Activated gamma-delta T cell (primary cell): ENCODE data around the gene TLL1.

ENCODE experiments used
- DNase-seq: peaks from one replicate; lab custom pipeline; 2025; lab: John Stamatoyannopoulos, UW

The TLL1 gene

DNA sequence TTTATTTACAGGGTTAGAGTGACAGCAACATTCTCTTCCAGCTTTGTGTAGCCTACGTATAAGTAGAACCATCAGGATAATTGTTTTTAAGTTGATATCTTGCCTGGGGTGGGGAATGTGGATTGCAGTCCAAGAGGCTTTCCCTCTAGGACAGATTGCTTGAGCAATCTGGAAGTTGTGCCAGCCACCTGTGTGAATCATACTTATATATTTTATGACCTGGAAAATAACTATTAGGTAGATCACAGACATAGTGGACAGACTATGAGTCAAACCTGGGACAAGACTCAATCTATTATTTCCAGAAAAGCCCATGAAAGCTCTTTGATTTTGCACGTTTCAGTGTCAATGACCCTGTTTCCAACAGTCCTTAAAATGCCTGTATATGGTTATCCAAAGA lies 98.9 kb downstream of the TLL1 start:
- no peak for DNase-seq

GRCh38 chr4:165972747-165973146 lies 99.7 kb downstream of the TLL1 start:
- no peak for DNase-seq

GRCh38 chr4:165982934-165983333 lies 109.9 kb downstream of the TLL1 start:
- DNase-seq: no peak

DNA sequence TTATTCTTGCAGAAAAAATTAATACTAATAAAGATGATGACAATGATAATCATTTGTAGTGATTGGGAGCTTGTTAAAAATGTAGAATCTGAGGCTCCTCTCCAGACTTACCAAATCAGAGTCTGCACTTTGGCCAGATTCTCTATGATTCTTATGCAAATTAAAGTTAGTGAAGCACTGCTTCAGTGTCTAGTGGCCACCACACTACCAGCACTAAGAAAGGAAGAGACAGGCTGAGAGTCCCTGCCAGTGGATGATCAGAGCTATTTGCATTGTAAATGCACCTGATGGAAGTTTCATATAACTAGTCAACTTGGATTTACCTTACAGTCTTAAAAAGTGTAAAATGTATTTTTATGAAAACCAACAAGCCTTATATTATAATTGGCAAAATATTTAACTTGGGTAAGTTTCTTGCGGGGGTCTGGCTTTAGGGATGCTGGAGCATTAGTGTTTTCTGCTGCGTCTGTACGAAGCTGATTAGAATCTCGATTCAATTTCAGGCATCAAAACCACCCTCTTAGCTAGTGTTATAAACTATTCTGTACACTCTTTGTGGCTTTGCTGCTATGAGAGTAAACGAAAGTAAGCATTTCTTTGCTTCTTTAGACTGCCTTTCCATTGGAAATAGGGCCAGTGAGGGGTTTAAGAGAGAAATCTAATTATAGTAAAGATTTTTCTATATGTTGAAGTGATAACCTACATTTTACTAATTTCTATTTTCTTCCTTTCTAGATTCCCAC lies 114.1 kb downstream of the TLL1 start:
- no peak for DNase-seq

DNA sequence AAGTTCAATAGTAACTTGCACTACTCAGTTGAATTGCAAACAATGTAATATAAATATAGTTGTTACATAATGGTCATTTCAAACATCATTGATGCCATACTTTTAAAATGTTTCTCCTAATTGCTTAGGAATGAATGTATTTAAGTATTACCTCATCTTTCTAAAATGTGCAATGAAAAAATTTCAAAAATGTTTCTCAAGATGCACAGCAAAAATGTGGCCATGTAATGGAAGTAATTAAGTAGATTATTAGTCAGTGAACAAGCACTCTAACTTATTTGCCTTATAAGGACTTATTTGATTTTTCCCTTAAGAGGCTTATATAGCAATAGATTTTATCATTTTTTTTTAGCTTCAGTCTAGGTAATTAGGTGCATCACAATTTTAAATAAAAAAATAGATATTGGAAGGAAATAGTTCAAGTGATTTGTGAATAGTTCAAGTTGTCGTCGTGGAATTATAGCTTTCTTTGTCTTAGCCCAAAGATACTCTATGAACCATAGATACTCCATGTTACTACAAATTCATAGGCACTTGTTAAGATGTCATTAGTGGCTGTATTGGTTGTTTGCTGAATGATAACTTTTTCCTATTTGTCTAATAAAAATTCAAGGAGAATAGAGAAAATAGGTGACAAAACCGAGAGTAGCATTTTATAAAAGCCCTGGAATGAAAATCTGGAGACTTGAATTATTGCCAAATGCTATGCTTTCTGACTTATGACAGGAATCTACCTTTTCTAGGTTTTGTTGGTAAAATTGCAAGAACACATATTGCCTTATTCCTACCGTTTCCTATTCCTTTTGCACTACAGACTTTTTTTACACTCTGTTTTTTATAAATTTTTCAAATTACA lies 118.5 kb downstream of the TLL1 start:
- DNase-seq: no peak

- DNase-seq: no peak
Measured at GRCh38 chr4:165992283-165992682, 119.2 kb downstream of the TLL1 start.

- DNase-seq: no peak
Measured at GRCh38 chr4:165994701-165995100, 121.7 kb downstream of the TLL1 start.

GRCh38 chr4:166003811-166004210 lies 130.8 kb downstream of the TLL1 start:
- DNase-seq: no peak

GRCh38 chr4:166006217-166006616 lies 133.2 kb downstream of the TLL1 start:
- no peak for DNase-seq

DNA sequence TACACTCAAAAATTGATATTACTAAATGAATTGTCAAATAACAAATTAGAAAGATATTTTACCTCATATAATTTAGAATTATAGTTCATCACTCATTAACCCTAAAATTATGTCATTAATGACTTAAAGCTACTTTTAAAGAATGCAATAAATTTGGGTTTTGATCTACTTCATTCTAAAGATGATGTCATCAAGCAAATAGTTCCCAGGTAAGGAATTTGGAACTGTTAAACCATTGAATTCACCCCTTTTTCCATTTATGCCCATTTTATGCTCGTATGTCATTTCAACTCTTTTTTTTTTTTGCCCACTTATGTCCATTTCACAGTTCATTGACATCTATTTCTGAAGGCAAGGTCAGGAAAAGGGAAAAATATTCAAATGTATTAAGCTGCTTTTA lies 135.5 kb downstream of the TLL1 start:
- no peak for DNase-seq

DNA sequence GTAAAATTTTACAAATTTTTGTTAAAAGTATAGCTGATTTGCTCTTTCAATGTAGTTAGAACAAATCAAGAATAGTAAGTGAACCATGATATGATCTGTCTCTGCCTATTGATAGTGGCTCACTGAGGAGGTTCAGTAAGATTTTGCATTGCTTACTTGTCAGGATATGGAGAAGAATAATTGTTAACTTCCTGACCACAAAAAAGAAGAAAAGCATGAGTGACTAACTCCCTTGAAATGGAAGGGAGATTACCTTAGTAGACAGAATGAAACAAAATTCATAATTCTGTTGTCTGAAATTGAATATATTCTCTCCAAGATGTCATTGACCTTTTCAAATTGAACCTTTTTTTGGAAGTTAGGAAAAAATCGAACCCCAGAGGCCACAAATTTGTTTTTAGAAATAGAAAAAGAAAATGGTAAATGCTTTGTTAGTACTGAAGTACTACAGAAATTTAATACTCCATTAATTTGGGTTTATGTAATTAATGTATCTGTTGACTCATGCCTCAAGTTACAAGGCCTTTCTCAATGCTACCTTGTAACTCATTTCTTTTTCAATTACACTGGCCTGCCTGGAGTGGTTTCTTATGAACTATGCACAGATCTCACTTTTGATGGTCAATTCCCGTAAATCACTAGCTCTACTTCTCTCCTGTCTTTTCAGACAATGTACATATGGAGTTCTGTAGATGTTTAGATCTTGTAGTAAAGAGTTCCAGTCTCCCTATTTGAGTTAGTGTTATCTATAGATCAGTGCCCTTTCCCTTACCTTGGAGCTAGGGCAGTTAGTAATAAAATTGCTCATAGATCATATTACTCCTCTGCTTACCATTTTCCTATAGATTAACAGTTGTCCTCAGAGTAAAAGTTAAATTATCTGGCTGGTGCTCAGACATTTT lies 139.3 kb downstream of the TLL1 start:
- DNase-seq: no peak

DNA sequence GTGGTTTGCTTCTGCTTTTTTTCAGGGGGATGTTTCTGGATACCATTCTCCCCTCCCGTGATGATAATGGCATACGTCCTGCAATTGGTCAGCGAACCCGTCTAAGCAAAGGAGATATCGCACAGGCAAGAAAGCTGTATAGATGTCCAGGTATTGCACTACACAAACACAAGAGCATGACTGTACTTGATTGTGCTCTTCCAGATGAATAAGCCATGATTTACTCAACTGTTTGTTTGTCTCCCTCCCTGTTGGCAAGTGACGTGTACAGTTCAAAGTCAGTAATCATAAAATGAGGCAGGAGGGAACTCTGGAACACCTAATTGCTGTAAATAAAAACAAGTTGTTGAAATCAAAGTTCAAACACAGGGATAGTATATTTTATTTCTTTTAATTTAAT lies 141.4 kb downstream of the TLL1 start:
- DNase-seq: no peak

- no peak for DNase-seq
Measured at GRCh38 chr4:166017804-166018203, 144.8 kb downstream of the TLL1 start.

- no peak for DNase-seq
Measured at GRCh38 chr4:166019441-166020220, 146.6 kb downstream of the TLL1 start.

- DNase-seq: no peak
Measured at GRCh38 chr4:166021617-166022016, 148.6 kb downstream of the TLL1 start.

- no peak for DNase-seq
Measured at GRCh38 chr4:166034965-166035364, 161.9 kb downstream of the TLL1 start.

DNA sequence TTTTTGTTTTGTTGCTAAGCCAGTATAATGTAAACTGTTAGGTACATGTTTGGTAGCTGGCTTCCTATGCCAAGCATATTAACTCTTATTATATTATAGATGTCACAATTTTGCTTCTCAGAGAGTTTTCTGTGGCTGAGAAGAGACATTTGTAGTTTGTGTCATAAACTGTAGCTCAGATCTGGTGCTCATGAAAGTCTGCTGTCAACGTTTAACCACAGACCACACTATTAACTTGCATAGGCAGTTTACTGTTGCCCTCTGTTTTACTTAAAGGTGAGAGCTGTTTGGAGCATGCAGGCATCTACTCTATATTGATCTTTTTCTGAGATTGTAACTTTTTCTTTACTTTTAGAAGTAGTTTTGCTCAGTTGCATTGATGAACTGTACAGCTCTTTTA lies 166.8 kb downstream of the TLL1 start:
- DNase-seq: no peak

DNA sequence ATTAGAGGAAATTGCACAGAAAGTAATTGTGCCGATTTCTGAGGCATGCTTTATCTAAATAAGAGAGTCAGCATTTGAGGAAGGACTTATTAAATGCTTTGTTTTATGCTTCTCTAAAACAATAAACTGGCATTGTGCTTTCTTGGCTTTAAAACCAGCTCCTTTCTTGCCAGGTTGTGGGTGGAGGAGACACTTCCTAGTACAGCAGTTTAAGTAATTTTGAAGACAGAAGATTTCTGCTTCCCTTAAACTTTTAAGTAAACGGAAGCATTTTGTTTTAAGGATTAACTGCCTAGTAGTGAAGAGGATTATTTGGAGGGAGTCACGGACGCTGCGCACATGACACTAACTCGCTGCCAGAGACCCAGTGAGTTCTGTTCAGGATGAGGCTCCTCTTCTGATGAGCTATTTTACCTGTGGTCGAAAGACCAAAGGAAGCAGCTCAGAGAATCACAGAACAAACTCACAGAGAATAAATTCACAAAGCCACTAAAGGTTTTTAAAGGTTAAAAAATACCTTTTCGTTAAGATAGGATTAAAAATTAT lies 169.5 kb downstream of the TLL1 start:
- DNase-seq: no peak

DNA sequence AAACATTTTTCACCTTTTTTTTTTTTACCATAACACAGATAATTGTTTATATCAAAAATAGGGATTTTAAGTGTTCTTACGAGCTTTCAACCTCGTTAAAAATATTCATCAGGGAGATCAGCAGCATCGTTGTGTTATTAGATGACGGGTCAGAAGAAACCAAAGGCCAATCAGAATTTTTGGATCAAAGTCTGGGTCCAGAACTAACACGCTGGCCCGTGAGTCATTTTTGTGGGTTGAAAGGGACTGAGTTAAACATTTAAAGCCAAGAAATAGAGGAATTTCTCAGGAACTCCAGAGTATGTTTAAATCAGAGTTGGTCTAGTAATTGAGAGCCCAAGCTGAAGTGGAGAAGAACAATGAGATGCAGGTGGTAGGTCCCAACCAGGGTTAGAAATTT lies 170.8 kb downstream of the TLL1 start:
- no peak for DNase-seq

- no peak for DNase-seq
Measured at GRCh38 chr4:166044871-166045270, 171.8 kb downstream of the TLL1 start.

- DNase-seq: no peak
Measured at GRCh38 chr4:166045457-166045856, 172.4 kb downstream of the TLL1 start.
